Right atrium auricular region (tissue), 2 donors: ENCODE results near the gene LHPP. TPM values are rescaled to one million over a fixed set of nuclear protein-coding genes. Genes with fewer than 3 reads are reported as not detected.
A peak's percentile ranks its signal among the peaks of the same experiment; 100 is the strongest.

Experiments used
- DNase-seq: peaks from one replicate; pipeline ENCODE4 v3.0.0-alpha.2; 2019; ENCODE audit warnings: low spot score
- H3K27ac ChIP-seq, 2 donors: fragments of 200-600 bp; sonication (generic); 1 replicate in 1 of 2; 2 replicates in 1 of 2; pipeline ENCODE4 v1.5.1; 2016 to 2019
- H3K27me3 ChIP-seq, 2 donors: fragments of 200-600 bp; sonication (generic); one replicate each; pipeline versions ENCODE4 v1.5.1 to v1.6.0; 2017 to 2019
- H3K36me3 ChIP-seq: fragments of 200-600 bp; sonication (generic); one replicate; pipeline ENCODE4 v1.5.1; 2016
- H3K4me1 ChIP-seq, 2 donors: fragments of 200-600 bp; sonication (generic); one replicate each; pipeline versions ENCODE4 v1.5.1 to v1.6.0; 2017 to 2019
- H3K4me3 ChIP-seq, 2 donors: fragments of 200-600 bp; sonication (generic); 1 replicate in 1 of 2; 2 replicates in 1 of 2; pipeline ENCODE4 v1.5.1; 2017 to 2019; ENCODE audit warnings: mild to moderate bottlenecking in 1 of 2, moderate library complexity in 1 of 2
- H3K9me3 ChIP-seq, 2 donors: fragments of 200-600 bp; sonication (generic); one replicate each; pipeline ENCODE4 v1.5.1; 2019
- CTCF ChIP-seq, 2 donors: fragments of 200-600 bp; sonication (generic); IDR thresholded peaks; one replicate each; pipeline ENCODE4 v1.5.1; 2019; ENCODE audit warnings: antibody characterized with exemption in 2 of 2
- total RNA-seq, 2 donors: library from RNA; depleted of rRNA; stranded (reverse); fragments of >200 nt; gene quantifications; one replicate each; pipeline ENCODE4 v1.1.0, GENCODE V29; 2016

LHPP gene
- total RNA-seq, 2 donors from 2014 or later, result 10.3 to 23.7 TPM

- H3K4me3 ChIP-seq, result no peak overlapping the region
- no peak overlapping the region for H3K27ac ChIP-seq
- no peak for DNase-seq
- no peaks in the 10 kb centered on the region for H3K27me3 ChIP-seq
- H3K36me3 ChIP-seq, result no peaks in the 10 kb centered on the region
- peaks cover 2 to 100% of the 10 kb centered on the region in 2 donors for H3K4me1 ChIP-seq
- no peak for TF ChIP-seq CTCF (IDR thresholded peaks at IDR 0.05)
- no peaks in the 10 kb centered on the region for H3K9me3 ChIP-seq
Measured at GRCh38 chr10:124644236-124644635, 182.6 kb downstream of the LHPP start.

GRCh38 chr10:124644771-124645415 lies 183.3 kb downstream of the LHPP start:
- H3K36me3 ChIP-seq, result no peaks in the 10 kb centered on the region
- DNase-seq, result no peak
- no peak overlapping the region for H3K27ac ChIP-seq
- no peaks in the 10 kb centered on the region for H3K9me3 ChIP-seq
- TF ChIP-seq CTCF (IDR thresholded peaks at IDR 0.05), result no peak
- H3K4me3 ChIP-seq, result no peak overlapping the region
- peaks cover 2 to 100% of the 10 kb centered on the region in 2 donors for H3K4me1 ChIP-seq
- H3K27me3 ChIP-seq, result no peaks in the 10 kb centered on the region

GRCh38 chr10:124645467-124646095 lies 184.0 kb downstream of the LHPP start:
- Histone ChIP-seq H3K36me3 (no peaks in the 10 kb centered on the region), H3K9me3 (no peaks in the 10 kb centered on the region), H3K27ac (peak overlapping the region; percentile 55 to 70), H3K27me3 (no peaks in the 10 kb centered on the region), H3K4me3 (no peak overlapping the region), H3K4me1 (peaks cover 2 to 97% of the 10 kb centered on the region in 2 donors)
- no peak for DNase-seq
- TF ChIP-seq CTCF (IDR thresholded peaks at IDR 0.05), result no peak

- Histone ChIP-seq H3K27me3 (no peaks in the 10 kb centered on the region), H3K4me1 (peaks cover 0 to 97% of the 10 kb centered on the region in 2 donors), H3K27ac (peak overlapping the region; percentile 55 to 70), H3K36me3 (no peaks in the 10 kb centered on the region), H3K4me3 (no peak overlapping the region), H3K9me3 (no peaks in the 10 kb centered on the region)
- DNase-seq, result peak; percentile 92
- no peak for TF ChIP-seq CTCF (IDR thresholded peaks at IDR 0.05)
Measured at GRCh38 chr10:124646483-124647352, 185.1 kb downstream of the LHPP start.

GRCh38 chr10:124647421-124648130 lies 186.0 kb downstream of the LHPP start:
- no peaks in the 10 kb centered on the region for H3K36me3 ChIP-seq
- no peak overlapping the region for H3K4me3 ChIP-seq
- H3K27ac ChIP-seq, result peak overlapping the region; percentile 55 to 70
- peaks cover 0 to 97% of the 10 kb centered on the region in 2 donors for H3K4me1 ChIP-seq
- peak; percentile 80 for DNase-seq
- no peaks in the 10 kb centered on the region for H3K9me3 ChIP-seq
- peak in 1 of 2 donors; percentile 50 for TF ChIP-seq CTCF (IDR thresholded peaks at IDR 0.05)
- H3K27me3 ChIP-seq, result no peaks in the 10 kb centered on the region
